ENCODE data around the gene ADORA1.

Gene ADORA1

DNA sequence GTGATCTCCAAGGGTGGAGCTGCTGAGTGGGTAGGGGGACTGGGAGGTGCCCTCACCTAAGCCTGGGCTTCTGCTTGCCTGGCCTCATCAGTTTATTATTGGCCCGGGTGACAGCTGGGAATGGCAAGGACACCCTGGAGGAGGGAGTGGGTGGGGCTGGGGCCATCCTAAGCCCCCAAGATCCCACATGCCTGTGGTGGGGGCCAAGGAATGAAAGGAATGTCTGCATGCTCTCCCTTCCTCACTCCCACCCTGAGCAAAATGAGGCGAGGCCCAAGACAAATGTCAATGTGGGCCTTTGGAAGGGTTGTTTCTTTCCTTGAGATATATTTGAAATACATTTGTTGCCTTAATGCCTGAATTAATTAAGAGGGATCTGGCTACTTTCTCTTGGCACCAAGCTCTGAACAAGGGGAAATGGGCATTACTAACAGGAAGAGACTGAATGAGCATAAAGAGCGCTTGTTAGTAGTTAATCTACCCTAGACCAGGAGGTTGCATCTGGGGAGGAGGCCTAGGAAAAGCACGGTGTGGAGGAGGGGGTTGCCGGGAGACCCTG lies 78.7 kb downstream of the ADORA1 start:
- H3K27me3 ChIP-seq (ENCODE audit: low read depth, low read length) = no peaks in the 10 kb centered on the region
- H3K27ac ChIP-seq (ENCODE audit: low read length) = no peak overlapping the region
- H3K36me3 ChIP-seq (ENCODE audit: control insufficient read depth in 1 of 2, insufficient read depth in 2 of 2, low read length in 2 of 2) = no peaks in the 10 kb centered on the region
- H3K9me3 ChIP-seq (ENCODE audit: control insufficient read depth in 1 of 2, low read length in 2 of 2) = no peaks in the 10 kb centered on the region
- no peak overlapping the region for H3K4me3 ChIP-seq (ENCODE audit: low read depth in 1 of 2, low read length in 2 of 2)
- H3K4me1 ChIP-seq (ENCODE audit: control insufficient read depth in 1 of 2, insufficient read depth in 2 of 2, low read length in 2 of 2) = no peaks in the 10 kb centered on the region

DNA sequence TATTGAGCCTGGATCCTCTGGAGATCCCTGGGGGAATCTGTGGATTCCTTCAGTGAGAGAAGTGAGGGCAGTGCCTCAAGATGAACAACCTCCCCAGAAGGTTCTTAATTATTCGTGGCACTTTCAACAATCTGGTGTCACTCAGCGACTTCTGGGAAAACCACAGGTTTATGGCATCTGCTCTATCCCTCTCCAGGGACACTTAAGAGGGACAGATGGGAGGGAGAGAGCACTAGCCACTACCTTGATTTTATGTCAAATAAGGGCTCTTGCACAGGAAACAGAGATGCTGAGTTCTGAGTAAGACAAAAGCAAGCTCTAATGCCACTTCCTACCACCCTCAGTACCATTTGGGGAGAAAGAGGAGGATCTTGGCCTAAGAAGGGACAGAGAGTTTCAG lies 80.2 kb downstream of the ADORA1 start:
- Histone ChIP-seq H3K36me3 (ENCODE audit: control insufficient read depth in 1 of 2, insufficient read depth in 2 of 2, low read length in 2 of 2) (no peaks in the 10 kb centered on the region), H3K4me3 (ENCODE audit: low read depth in 1 of 2, low read length in 2 of 2) (no peak overlapping the region), H3K27me3 (ENCODE audit: low read depth, low read length) (no peaks in the 10 kb centered on the region), H3K27ac (ENCODE audit: low read length) (no peak overlapping the region), H3K9me3 (ENCODE audit: control insufficient read depth in 1 of 2, low read length in 2 of 2) (no peaks in the 10 kb centered on the region), H3K4me1 (ENCODE audit: control insufficient read depth in 1 of 2, insufficient read depth in 2 of 2, low read length in 2 of 2) (no peaks in the 10 kb centered on the region)

DNA sequence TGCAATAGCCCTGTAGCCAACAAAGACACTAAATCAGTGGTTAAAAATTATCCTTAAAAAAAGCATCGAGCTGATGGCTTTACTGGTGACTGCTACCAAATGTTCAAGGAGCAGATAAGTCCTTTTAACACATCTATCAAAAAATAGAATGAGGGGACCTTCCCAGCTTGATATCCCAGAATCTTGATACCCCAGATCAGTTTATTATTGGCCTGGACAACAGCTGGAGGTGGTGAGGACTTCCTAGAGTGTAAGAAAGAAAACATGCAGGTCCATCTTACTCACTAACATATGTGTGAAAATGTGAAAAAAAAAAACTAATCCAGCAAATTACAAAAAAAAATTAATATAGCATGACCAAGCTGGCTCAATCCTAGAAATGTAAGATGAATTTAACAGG lies 80.7 kb downstream of the ADORA1 start:
- H3K27ac ChIP-seq (ENCODE audit: low read length) = no peak overlapping the region
- H3K36me3 ChIP-seq (ENCODE audit: control insufficient read depth in 1 of 2, insufficient read depth in 2 of 2, low read length in 2 of 2) = no peaks in the 10 kb centered on the region
- no peaks in the 10 kb centered on the region for H3K27me3 ChIP-seq (ENCODE audit: low read depth, low read length)
- H3K4me3 ChIP-seq (ENCODE audit: low read depth in 1 of 2, low read length in 2 of 2) = no peak overlapping the region
- H3K4me1 ChIP-seq (ENCODE audit: control insufficient read depth in 1 of 2, insufficient read depth in 2 of 2, low read length in 2 of 2) = no peaks in the 10 kb centered on the region
- no peaks in the 10 kb centered on the region for H3K9me3 ChIP-seq (ENCODE audit: control insufficient read depth in 1 of 2, low read length in 2 of 2)

DNA sequence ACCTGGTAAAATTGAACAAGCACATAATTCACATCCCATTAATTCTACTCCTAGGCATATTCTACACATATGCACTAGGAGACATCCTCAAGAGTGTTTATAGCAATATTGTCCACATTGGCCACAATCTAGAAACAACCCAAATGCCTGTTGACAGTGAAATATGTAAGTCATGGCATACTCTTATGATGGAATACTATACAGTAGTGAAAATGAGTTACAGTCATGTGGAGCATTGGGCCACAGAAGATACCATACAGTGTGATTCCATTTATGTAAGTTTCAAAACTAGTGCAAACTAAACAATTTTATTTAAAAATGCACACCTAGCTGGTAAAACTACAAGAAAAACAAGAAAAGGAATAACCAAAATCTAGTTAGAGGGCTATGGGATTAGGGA lies 82.8 kb downstream of the ADORA1 start:
- H3K36me3 ChIP-seq (ENCODE audit: control insufficient read depth in 1 of 2, insufficient read depth in 2 of 2, low read length in 2 of 2) = no peaks in the 10 kb centered on the region
- no peak overlapping the region for H3K4me3 ChIP-seq (ENCODE audit: low read depth in 1 of 2, low read length in 2 of 2)
- no peaks in the 10 kb centered on the region for H3K27me3 ChIP-seq (ENCODE audit: low read depth, low read length)
- H3K4me1 ChIP-seq (ENCODE audit: control insufficient read depth in 1 of 2, insufficient read depth in 2 of 2, low read length in 2 of 2) = no peaks in the 10 kb centered on the region
- H3K27ac ChIP-seq (ENCODE audit: low read length) = no peak overlapping the region
- no peaks in the 10 kb centered on the region for H3K9me3 ChIP-seq (ENCODE audit: control insufficient read depth in 1 of 2, low read length in 2 of 2)

DNA sequence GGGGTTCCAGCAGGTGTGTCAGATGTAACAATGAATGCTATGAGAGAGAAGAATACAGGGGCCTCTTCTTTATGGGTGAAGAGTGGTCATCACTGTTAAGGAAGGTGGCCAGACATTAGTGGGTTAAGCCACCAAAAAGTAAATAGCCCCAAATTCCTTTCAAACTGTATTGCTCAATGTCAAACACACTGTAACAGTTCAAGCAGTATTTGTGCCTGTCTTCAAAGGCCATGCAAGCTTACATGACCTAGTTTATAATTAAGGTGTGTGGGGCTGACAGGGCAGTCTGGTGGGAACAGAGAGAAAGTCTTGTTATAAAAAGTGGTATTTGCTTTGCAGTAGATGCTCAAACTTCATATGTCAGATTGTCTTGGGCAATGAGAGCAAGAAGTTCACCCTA lies 83.5 kb downstream of the ADORA1 start:
- Histone ChIP-seq H3K36me3 (ENCODE audit: control insufficient read depth in 1 of 2, insufficient read depth in 2 of 2, low read length in 2 of 2) (no peaks in the 10 kb centered on the region), H3K4me3 (ENCODE audit: low read depth in 1 of 2, low read length in 2 of 2) (no peak overlapping the region), H3K27me3 (ENCODE audit: low read depth, low read length) (no peaks in the 10 kb centered on the region), H3K4me1 (ENCODE audit: control insufficient read depth in 1 of 2, insufficient read depth in 2 of 2, low read length in 2 of 2) (no peaks in the 10 kb centered on the region), H3K9me3 (ENCODE audit: control insufficient read depth in 1 of 2, low read length in 2 of 2) (no peaks in the 10 kb centered on the region), H3K27ac (ENCODE audit: low read length) (no peak overlapping the region)

DNA sequence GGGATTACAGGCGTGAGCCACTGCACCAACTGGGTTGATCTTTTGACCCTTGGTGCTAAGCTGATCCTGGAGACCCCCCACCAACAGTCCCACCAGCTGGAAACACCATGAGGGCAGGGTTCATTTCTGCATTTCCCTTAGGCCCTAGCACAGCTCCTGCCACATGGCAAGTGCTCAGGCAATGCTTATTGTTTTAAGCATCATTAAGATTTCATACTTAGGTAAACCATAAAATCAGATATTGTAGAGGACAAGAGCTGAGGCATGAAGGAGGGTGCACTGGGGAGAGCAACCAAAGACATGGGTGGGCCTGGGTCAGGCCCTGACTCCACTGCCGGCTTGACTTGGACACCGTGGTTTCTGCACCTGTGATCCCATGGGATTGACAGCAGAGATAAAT lies 84.3 kb downstream of the ADORA1 start:
- H3K27ac ChIP-seq (ENCODE audit: low read length) = no peak overlapping the region
- no peak overlapping the region for H3K4me3 ChIP-seq (ENCODE audit: low read depth in 1 of 2, low read length in 2 of 2)
- H3K27me3 ChIP-seq (ENCODE audit: low read depth, low read length) = no peaks in the 10 kb centered on the region
- H3K4me1 ChIP-seq (ENCODE audit: control insufficient read depth in 1 of 2, insufficient read depth in 2 of 2, low read length in 2 of 2) = peaks cover 0 to 4% of the 10 kb centered on the region in 2 donors
- no peaks in the 10 kb centered on the region for H3K9me3 ChIP-seq (ENCODE audit: control insufficient read depth in 1 of 2, low read length in 2 of 2)
- no peaks in the 10 kb centered on the region for H3K36me3 ChIP-seq (ENCODE audit: control insufficient read depth in 1 of 2, insufficient read depth in 2 of 2, low read length in 2 of 2)

DNA sequence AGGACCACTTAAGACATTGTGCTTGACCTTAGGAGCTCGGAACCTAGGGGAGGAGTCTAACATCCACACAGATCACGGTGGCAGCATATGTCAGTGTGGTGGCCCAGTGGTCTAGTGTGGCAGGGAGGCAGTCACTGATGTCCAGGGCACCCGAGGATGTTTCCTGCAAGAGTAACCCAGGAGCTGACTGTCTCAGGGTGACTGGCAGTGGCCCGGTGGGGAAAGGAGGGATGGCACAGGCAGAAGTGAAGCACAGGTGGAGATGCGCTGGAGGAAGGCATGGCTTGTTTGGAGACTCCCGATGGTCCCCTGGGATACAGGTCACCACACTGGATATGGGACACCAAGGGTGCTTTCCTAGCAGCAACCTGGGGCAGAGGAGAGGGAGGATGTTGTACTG lies 85.6 kb downstream of the ADORA1 start:
- Histone ChIP-seq H3K27ac (ENCODE audit: low read length) (no peak overlapping the region), H3K4me1 (ENCODE audit: control insufficient read depth in 1 of 2, insufficient read depth in 2 of 2, low read length in 2 of 2) (peaks cover 0 to 4% of the 10 kb centered on the region in 2 donors), H3K27me3 (ENCODE audit: low read depth, low read length) (no peaks in the 10 kb centered on the region), H3K4me3 (ENCODE audit: low read depth in 1 of 2, low read length in 2 of 2) (no peak overlapping the region), H3K36me3 (ENCODE audit: control insufficient read depth in 1 of 2, insufficient read depth in 2 of 2, low read length in 2 of 2) (no peaks in the 10 kb centered on the region), H3K9me3 (ENCODE audit: control insufficient read depth in 1 of 2, low read length in 2 of 2) (no peaks in the 10 kb centered on the region)

DNA sequence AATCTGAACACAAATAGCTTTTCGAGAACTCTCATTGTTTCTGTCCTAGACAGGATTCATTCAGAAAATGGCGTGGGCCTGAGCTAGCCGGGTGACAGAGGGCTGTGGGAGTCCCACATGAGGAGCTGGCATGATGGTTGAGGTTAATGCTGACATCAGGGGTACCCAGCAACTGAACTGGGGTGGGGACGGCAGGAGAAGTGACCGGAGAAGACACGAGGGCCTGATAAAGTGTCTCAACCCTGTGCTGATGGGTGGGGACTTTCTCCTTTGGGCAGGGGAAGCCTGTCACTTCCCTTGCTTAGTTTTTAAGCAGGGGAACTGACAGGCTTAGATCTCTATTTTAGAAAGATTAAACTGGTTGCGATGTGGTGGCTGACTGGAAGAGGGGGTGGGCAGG lies 87.3 kb downstream of the ADORA1 start:
- H3K27ac ChIP-seq (ENCODE audit: low read length) = no peak overlapping the region
- peaks cover 0 to 4% of the 10 kb centered on the region in 2 donors for H3K4me1 ChIP-seq (ENCODE audit: control insufficient read depth in 1 of 2, insufficient read depth in 2 of 2, low read length in 2 of 2)
- no peaks in the 10 kb centered on the region for H3K27me3 ChIP-seq (ENCODE audit: low read depth, low read length)

DNA sequence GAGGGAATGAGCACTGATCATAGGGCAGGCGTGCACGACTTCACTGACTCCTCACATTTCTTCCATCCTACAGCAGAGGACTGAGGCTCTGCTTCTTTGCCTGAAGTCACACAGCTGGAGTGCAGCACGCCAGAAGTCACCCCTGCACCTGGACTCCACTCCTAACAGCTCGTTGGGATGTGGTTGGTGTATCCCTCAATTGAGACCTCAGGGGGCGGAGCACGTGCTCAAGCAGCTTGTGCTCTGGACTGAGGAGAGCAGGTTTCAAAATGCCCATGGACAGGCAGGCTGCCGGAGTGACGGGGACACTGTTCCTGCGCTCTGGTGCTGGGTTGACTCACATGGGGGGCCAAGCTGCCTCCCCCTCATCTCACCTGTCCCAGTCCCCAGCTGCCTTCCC lies 88.0 kb downstream of the ADORA1 start:
- no peak overlapping the region for H3K4me3 ChIP-seq (ENCODE audit: low read depth in 1 of 2, low read length in 2 of 2)
- no peaks in the 10 kb centered on the region for H3K27me3 ChIP-seq (ENCODE audit: low read depth, low read length)
- H3K36me3 ChIP-seq (ENCODE audit: control insufficient read depth in 1 of 2, insufficient read depth in 2 of 2, low read length in 2 of 2) = no peaks in the 10 kb centered on the region
- H3K4me1 ChIP-seq (ENCODE audit: control insufficient read depth in 1 of 2, insufficient read depth in 2 of 2, low read length in 2 of 2) = peaks cover 0 to 4% of the 10 kb centered on the region in 2 donors
- H3K27ac ChIP-seq (ENCODE audit: low read length) = no peak overlapping the region
- H3K9me3 ChIP-seq (ENCODE audit: control insufficient read depth in 1 of 2, low read length in 2 of 2) = no peaks in the 10 kb centered on the region

More for the DNA sequence above, 87.3 kb downstream of the ADORA1 start:
- H3K9me3 ChIP-seq (ENCODE audit: control insufficient read depth in 1 of 2, low read length in 2 of 2) = no peaks in the 10 kb centered on the region
- no peak overlapping the region for H3K4me3 ChIP-seq (ENCODE audit: low read depth in 1 of 2, low read length in 2 of 2)
- no peaks in the 10 kb centered on the region for H3K36me3 ChIP-seq (ENCODE audit: control insufficient read depth in 1 of 2, insufficient read depth in 2 of 2, low read length in 2 of 2)

DNA sequence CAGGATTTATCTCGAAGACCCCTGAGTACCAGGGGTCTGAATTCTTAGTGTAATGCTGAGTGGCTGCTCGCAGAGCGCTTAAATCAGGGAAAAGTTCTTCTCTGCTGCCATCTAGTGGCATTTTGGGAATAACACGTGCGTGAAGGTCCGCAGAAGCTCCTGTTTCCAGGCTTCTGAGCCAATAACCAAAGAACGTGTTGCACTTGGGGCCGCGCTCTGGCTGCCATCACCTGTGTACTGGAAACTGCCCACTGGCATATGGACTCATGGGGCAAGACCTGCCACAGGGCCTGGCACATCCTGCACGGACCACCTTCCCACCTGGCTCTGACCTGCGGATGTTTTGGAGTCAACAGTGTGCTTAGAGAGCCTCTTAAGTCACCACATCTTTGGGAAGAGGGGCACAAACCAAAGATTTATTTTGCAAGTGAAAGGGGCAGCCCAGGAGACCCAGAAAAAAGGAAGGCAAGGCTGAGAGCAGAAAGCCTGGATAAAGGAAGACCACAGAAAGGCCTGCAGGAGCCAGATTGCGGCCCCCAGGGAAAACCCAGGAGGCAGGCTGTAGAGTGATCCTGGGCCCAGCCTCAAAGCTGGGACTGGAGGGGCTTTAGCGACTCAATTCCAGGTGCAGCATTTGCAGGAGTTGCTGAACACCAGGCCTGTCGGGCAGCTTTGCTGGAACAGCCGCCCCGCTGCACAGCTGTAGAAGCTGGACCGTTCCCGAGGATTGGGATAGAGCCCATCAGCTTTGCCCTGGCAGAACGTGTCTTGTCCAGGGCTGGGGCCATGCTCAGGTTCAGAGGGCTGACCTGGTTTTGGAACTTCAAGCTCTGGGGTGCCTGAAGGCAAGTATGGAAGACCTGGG lies 89.0 kb downstream of the ADORA1 start:
- H3K9me3 ChIP-seq (ENCODE audit: control insufficient read depth in 1 of 2, low read length in 2 of 2) = no peaks in the 10 kb centered on the region
- H3K4me3 ChIP-seq (ENCODE audit: low read depth in 1 of 2, low read length in 2 of 2) = no peak overlapping the region
- H3K27ac ChIP-seq (ENCODE audit: low read length) = no peak overlapping the region
- no peaks in the 10 kb centered on the region for H3K36me3 ChIP-seq (ENCODE audit: control insufficient read depth in 1 of 2, insufficient read depth in 2 of 2, low read length in 2 of 2)
- H3K4me1 ChIP-seq (ENCODE audit: control insufficient read depth in 1 of 2, insufficient read depth in 2 of 2, low read length in 2 of 2) = peaks cover 0 to 4% of the 10 kb centered on the region in 2 donors
- H3K27me3 ChIP-seq (ENCODE audit: low read depth, low read length) = no peaks in the 10 kb centered on the region
